GM10266 (cell line): Measurements from ENCODE around the gene GCK.

Experiments
- DNase-seq: peaks from one replicate; pipeline ENCODE4 v3.0.0; 2012; ENCODE audit errors: extremely low spot score
- CTCF ChIP-seq: IDR thresholded peaks from 2 replicates; pipeline ENCODE4 v1.5.1; 2012; ENCODE audit warnings: mild to moderate bottlenecking, low read depth; ENCODE audit not compliant: control insufficient read depth, insufficient read depth; ENCODE audit errors: missing control alignments

The GCK gene

GRCh38 chr7:44232901-44233715 is 43.9 kb upstream of the GCK start:
- no peak for TF ChIP-seq CTCF
- no peak for DNase-seq

DNA sequence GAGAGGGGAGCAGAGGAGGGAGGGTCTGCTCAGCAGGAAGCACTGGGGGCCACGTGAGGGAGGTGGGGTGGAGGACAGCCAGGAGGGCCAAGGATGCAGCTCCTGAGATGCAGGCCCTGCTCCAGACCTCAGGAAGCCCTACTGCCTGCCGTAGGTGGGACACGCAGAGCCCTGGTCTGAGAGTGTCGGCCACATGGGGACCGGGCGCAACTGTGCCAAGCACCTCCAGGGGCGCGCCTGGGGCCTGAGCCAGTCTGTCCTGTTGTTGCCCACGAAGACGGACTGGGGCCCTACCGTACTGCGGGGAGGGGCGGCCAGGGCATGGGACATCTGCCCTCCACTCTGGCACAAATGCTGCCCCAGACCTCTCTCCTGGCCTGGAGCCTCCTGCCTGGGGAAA is 43.2 kb upstream of the GCK start:
- TF ChIP-seq CTCF, result no peak
- no peak for DNase-seq

- no peak for TF ChIP-seq CTCF
- DNase-seq, result no peak
Measured at GRCh38 chr7:44231088-44231487, 41.8 kb upstream of the GCK start.

GRCh38 chr7:44230286-44230685 is 41.0 kb upstream of the GCK start:
- TF ChIP-seq CTCF, result no peak
- no peak for DNase-seq

- DNase-seq, result no peak
- no peak for TF ChIP-seq CTCF
Measured at GRCh38 chr7:44229546-44230105, 40.4 kb upstream of the GCK start.

- no peak for TF ChIP-seq CTCF
- no peak for DNase-seq
Measured at GRCh38 chr7:44228571-44229350, 39.5 kb upstream of the GCK start.
